ENCODE data around the gene AMBRA1. TPM values are rescaled to one million over a fixed set of nuclear protein-coding genes. Genes with fewer than 3 reads are reported as not detected.

Gene AMBRA1
- total and polyA plus RNA-seq, 8 donors, result 4.6 to 59.4 (median 23.3) TPM

DNA sequence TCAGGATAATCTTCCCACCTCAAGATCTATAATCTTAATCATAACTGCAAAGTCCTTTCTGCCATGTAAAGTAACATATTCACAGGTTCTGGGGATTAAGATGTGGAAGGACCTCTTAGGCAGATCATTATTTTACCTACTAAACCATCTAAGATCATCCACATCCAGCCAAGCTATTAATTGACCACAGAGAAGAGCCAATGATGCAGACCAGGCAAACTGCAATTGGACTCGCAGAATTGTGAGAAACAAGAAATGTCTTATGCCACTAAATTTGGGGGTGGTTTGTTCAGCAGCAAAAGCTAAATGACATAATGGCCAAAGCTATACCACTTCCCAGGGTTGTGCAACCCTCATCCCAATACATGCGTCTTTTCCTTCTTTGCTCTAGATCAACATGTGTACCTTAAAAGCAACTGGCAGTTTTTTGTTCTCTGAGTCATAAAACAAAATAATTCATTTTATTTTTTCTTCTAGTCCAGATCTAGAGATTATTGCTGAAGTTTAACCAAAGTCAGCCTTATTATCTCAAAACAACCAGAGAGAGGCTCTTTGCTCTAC lies 113.6 kb downstream of the AMBRA1 start:
- TF ChIP-seq POLR2A (IDR thresholded peaks at IDR 0.05) (no peak), EP300 (IDR thresholded peaks at IDR 0.05) (no peak), POLR2AphosphoS5 (IDR thresholded peaks at IDR 0.05) (no peak)
- TF ChIP-seq, protein P1, sequence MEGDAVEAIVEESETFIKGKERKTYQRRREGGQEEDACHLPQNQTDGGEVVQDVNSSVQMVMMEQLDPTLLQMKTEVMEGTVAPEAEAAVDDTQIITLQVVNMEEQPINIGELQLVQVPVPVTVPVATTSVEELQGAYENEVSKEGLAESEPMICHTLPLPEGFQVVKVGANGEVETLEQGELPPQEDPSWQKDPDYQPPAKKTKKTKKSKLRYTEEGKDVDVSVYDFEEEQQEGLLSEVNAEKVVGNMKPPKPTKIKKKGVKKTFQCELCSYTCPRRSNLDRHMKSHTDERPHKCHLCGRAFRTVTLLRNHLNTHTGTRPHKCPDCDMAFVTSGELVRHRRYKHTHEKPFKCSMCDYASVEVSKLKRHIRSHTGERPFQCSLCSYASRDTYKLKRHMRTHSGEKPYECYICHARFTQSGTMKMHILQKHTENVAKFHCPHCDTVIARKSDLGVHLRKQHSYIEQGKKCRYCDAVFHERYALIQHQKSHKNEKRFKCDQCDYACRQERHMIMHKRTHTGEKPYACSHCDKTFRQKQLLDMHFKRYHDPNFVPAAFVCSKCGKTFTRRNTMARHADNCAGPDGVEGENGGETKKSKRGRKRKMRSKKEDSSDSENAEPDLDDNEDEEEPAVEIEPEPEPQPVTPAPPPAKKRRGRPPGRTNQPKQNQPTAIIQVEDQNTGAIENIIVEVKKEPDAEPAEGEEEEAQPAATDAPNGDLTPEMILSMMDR (IDR thresholded peaks at IDR 0.05), result no peak
- H3K4me1 ChIP-seq, result no peaks in the 10 kb centered on the region
- 83 to 100% (median 94%) methylated on average over 2 of the region's 2 CpGs for WGBS, 5 donors
- H3K27me3 ChIP-seq, result no peaks in the 10 kb centered on the region
- DNase-seq, result no peak
- intact Hi-C loops (cut with DNase I; ENCODE audit: low total_unique reads), result no loop called here
- H3K27ac ChIP-seq, result no peak overlapping the region
- H3K4me3 ChIP-seq, result no peak overlapping the region
- peaks cover 0 to 25% (median 7%) of the 10 kb centered on the region in 4 donors for H3K36me3 ChIP-seq
- no peaks in the 10 kb centered on the region for H3K9me3 ChIP-seq

DNA sequence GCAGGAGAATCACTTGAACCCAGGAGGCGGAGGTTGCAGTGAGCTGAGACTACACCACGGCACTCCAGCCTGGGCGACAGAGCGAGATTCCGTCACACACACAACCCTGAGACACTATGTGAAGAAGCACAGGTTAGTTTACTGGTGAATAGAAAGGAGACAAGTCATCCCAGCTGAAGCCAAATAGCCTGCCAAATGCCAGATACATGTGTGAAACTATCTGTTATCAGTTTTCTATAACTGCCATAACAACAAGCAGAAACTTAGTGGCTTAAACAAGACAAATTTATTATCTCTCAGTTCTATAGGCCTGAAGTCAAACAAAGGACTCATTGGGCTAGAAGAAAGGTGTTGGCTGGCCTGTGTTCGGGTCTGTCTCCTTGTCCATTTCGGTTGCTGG lies 114.2 kb downstream of the AMBRA1 start:
- intact Hi-C loops (cut with DNase I; ENCODE audit: low total_unique reads), result no loop called here
- DNase-seq, result no peak

DNA sequence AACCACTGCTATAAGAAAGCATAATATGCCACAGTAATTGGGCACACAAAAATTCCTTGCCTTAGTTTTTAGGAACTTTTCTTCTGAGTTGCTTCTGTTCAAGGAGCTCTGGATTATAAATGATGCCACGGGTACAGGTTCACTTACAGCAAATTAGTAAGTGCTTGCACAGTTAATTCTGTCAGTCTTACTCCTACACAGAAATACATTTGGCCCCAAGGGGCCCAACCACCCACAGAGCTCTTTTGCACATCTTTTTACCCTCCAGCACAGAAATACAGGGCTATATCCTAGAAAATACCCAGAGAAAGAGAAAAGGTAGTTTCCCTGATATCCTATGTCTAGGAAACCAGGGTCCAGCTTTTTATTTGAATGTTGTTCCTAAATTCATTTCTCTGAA lies 115.6 kb downstream of the AMBRA1 start:
- Histone ChIP-seq H3K4me3 (no peak overlapping the region), H3K4me1 (peaks cover 0 to 7% (median 4%) of the 10 kb centered on the region in 4 donors), H3K27me3 (no peaks in the 10 kb centered on the region), H3K36me3 (peaks cover 0 to 11% (median 4%) of the 10 kb centered on the region in 4 donors), H3K27ac (no peak overlapping the region), H3K9me3 (no peaks in the 10 kb centered on the region)
- DNase-seq, result no peak
- TF ChIP-seq, protein P1 (IDR thresholded peaks at IDR 0.05), result no peak
- TF ChIP-seq POLR2A (IDR thresholded peaks at IDR 0.05) (no peak), POLR2AphosphoS5 (IDR thresholded peaks at IDR 0.05) (no peak), EP300 (IDR thresholded peaks at IDR 0.05) (no peak)
- WGBS, 5 donors, result 35 to 88% (median 80%) methylated on average over 1 of the region's 1 CpG
- intact Hi-C loops (cut with DNase I; ENCODE audit: low total_unique reads), result no loop called here

More for the DNA sequence above, 114.2 kb downstream of the AMBRA1 start:
- Histone ChIP-seq H3K9me3 (no peaks in the 10 kb centered on the region), H3K4me1 (no peaks in the 10 kb centered on the region), H3K4me3 (no peak overlapping the region), H3K36me3 (peaks cover 0 to 22% (median 7%) of the 10 kb centered on the region in 4 donors), H3K27ac (no peak overlapping the region), H3K27me3 (no peaks in the 10 kb centered on the region)
- TF ChIP-seq EP300 (IDR thresholded peaks at IDR 0.05) (no peak), POLR2AphosphoS5 (IDR thresholded peaks at IDR 0.05) (no peak), POLR2A (IDR thresholded peaks at IDR 0.05) (no peak)
- TF ChIP-seq, protein P1 (IDR thresholded peaks at IDR 0.05), result no peak
- 95 to 97% (median 97%) methylated on average over 7 of the region's 7 CpGs for WGBS, 5 donors

DNA sequence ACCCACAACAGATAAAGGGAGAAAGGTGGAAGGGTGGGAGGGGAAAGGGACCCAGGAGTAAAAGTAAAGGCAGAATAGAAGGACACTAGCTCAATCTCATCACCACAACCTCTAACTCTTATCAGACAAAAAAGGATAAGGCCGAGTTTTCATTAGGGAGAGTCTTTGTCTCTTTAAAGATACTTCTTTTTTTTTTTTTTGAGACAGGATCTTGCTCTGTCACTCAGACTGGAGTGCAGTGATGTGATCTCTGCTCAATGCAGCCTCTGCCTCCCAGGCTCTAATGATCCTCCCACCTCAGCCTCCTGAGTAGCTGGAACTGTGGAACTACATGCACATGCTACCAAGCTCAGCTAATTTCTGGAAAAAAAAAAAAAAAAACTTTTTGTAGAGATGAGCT lies 116.7 kb downstream of the AMBRA1 start:
- 80 to 90% (median 81%) methylated on average over 1 of the region's 1 CpG for WGBS, 5 donors
- intact Hi-C loops (cut with DNase I; ENCODE audit: low total_unique reads), result no loop called here

More for the DNA sequence above, 116.7 kb downstream of the AMBRA1 start:
- H3K36me3 ChIP-seq, result peaks cover 0 to 5% (median 0%) of the 10 kb centered on the region in 4 donors
- H3K4me3 ChIP-seq, result no peak overlapping the region
- no peaks in the 10 kb centered on the region for H3K27me3 ChIP-seq
- TF ChIP-seq, protein P1 (IDR thresholded peaks at IDR 0.05), result no peak
- TF ChIP-seq POLR2A (IDR thresholded peaks at IDR 0.05), result no peak
- no peak for TF ChIP-seq EP300 (IDR thresholded peaks at IDR 0.05)
- no peak for TF ChIP-seq POLR2AphosphoS5 (IDR thresholded peaks at IDR 0.05)
- H3K4me1 ChIP-seq, result peaks cover 7 to 17% (median 11%) of the 10 kb centered on the region in 4 donors
- no peak overlapping the region for H3K27ac ChIP-seq
- DNase-seq, result no peak
- H3K9me3 ChIP-seq, result no peaks in the 10 kb centered on the region
